ENCODE results near the gene WDFY1. TPM values are rescaled to one million over a fixed set of nuclear protein-coding genes. Genes with fewer than 3 reads are reported as not detected.

Gene WDFY1
- total RNA-seq, 1 experiment from 2014 or later: 123 TPM

DNA sequence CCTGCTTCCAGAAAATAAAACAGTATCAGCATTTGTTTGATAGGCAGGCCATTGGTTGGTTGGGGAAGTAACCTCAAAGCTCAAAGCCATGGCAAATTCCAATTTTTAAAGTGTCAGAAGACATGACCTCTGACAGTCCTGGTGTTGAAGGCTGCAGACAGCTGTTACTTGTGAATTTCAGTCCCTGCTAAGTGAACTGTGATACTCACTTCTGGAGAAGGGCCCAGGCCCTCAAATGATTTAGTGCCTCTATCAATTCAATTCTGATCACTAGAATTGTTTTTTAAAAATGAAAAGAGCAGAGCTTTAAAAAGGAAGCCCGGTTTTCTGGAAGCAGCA is 35.2 kb upstream of the WDFY1 start:
- no peaks in the 10 kb centered on the region for H3K4me1 Mint-ChIP-seq (ENCODE audit: low read depth, unreplicated experiment)
- H3K36me3 Mint-ChIP-seq (ENCODE audit: insufficient read depth, unreplicated experiment): no peaks in the 10 kb centered on the region
- peaks cover 4% of the 10 kb centered on the region for H3K27me3 Mint-ChIP-seq (ENCODE audit: insufficient read depth, unreplicated experiment)
- H3K9me3 ChIP-seq: no peaks in the 10 kb centered on the region
- DNase-seq: no peak
- CTCF ChIA-PET: interaction anchor here (0.9 kb wide), 1 partner anchor 10 kb away, joined by 6 read pairs; no protein-coding TSS in a partner anchor
- intact Hi-C loops (cut with micrococcal nuclease; ENCODE audit: unreplicated experiment): no loop called here
- H3K27me3 ChIP-seq (replicated peaks; ENCODE audit: control insufficient read depth, insufficient read depth, low read length): no peaks in the 10 kb centered on the region
- H3K4me3 ChIP-seq (ENCODE audit: low read depth, low read length): no peak overlapping the region
- no peak overlapping the region for H3K4me3 Mint-ChIP-seq (ENCODE audit: unreplicated experiment)
- H3K9me3 Mint-ChIP-seq (ENCODE audit: unreplicated experiment): no peaks in the 10 kb centered on the region
- no peaks in the 10 kb centered on the region for H3K4me1 ChIP-seq
- TF ChIP-seq, protein P1, sequence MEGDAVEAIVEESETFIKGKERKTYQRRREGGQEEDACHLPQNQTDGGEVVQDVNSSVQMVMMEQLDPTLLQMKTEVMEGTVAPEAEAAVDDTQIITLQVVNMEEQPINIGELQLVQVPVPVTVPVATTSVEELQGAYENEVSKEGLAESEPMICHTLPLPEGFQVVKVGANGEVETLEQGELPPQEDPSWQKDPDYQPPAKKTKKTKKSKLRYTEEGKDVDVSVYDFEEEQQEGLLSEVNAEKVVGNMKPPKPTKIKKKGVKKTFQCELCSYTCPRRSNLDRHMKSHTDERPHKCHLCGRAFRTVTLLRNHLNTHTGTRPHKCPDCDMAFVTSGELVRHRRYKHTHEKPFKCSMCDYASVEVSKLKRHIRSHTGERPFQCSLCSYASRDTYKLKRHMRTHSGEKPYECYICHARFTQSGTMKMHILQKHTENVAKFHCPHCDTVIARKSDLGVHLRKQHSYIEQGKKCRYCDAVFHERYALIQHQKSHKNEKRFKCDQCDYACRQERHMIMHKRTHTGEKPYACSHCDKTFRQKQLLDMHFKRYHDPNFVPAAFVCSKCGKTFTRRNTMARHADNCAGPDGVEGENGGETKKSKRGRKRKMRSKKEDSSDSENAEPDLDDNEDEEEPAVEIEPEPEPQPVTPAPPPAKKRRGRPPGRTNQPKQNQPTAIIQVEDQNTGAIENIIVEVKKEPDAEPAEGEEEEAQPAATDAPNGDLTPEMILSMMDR (IDR thresholded peaks at IDR 0.05; ENCODE audit: insufficient read depth in 1 of 2, low read depth in 1 of 2, low read length in 1 of 2, severe bottlenecking in 1 of 2, unreplicated experiment in 1 of 2): no peak
- no TSS peak for BruUV-seq (replicated peaks)
- no peak overlapping the region for H3K27ac Mint-ChIP-seq (ENCODE audit: unreplicated experiment)
- POLR2A ChIA-PET: no interaction called here
- no peaks in the 10 kb centered on the region for H3K36me3 ChIP-seq (ENCODE audit: control insufficient read depth, insufficient read depth, low read length)

DNA sequence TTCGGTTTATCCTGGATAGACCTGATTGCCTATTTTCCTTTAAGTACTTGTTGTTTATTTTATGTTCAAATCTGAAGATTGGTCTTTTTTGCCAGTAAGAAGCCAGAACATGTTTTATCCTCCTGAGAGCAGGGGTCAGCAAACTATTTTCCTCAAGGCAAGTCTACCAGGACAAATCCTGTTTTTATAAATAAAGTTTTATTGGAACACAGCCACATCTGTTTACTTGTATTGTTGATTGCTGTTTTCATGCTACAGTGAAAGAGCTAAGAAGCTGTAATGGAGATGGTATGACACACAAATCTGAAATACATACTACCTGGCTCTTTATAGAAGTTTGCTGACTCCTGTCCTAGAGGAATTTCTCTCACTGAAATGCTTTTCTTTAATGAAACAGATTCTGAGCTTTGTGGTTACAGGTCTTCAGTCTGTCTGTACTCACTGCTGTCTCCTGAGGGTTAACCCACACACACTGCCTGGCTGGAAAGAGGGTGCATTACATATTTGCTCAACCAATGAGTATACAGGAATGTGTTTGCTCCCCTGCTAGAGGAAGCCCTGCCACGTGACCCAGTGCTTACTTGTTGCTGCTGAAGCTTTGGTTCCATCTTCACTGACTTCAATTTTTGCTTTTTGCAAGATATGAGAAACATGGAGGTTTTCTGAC is 34.7 kb upstream of the WDFY1 start:
- intact Hi-C loops (cut with micrococcal nuclease; ENCODE audit: unreplicated experiment): no loop called here
- ChIA-PET CTCF (interaction anchor here (0.9 to 1.3 kb wide), 2 partner anchors 10 to 14 kb away, joined by 3 to 6 read pairs; no protein-coding TSS in a partner anchor), POLR2A (no interaction called here)
- H3K36me3 Mint-ChIP-seq (ENCODE audit: insufficient read depth, unreplicated experiment): no peaks in the 10 kb centered on the region
- H3K4me1 Mint-ChIP-seq (ENCODE audit: low read depth, unreplicated experiment): no peaks in the 10 kb centered on the region
- no TSS peak for BruUV-seq (replicated peaks)
- peaks cover 4% of the 10 kb centered on the region for H3K27me3 Mint-ChIP-seq (ENCODE audit: insufficient read depth, unreplicated experiment)
- no peaks in the 10 kb centered on the region for H3K9me3 ChIP-seq
- no peaks in the 10 kb centered on the region for H3K9me3 Mint-ChIP-seq (ENCODE audit: unreplicated experiment)
- no peak overlapping the region for H3K4me3 ChIP-seq (ENCODE audit: low read depth, low read length)
- no peak overlapping the region for H3K27ac Mint-ChIP-seq (ENCODE audit: unreplicated experiment)
- no peak for DNase-seq
- H3K4me1 ChIP-seq: no peaks in the 10 kb centered on the region
- no peaks in the 10 kb centered on the region for H3K27me3 ChIP-seq (replicated peaks; ENCODE audit: control insufficient read depth, insufficient read depth, low read length)
- no peak overlapping the region for H3K4me3 Mint-ChIP-seq (ENCODE audit: unreplicated experiment)
- no peaks in the 10 kb centered on the region for H3K36me3 ChIP-seq (ENCODE audit: control insufficient read depth, insufficient read depth, low read length)
- TF ChIP-seq, protein P1 (IDR thresholded peaks at IDR 0.05; ENCODE audit: insufficient read depth in 1 of 2, low read depth in 1 of 2, low read length in 1 of 2, severe bottlenecking in 1 of 2, unreplicated experiment in 1 of 2): no peak

DNA sequence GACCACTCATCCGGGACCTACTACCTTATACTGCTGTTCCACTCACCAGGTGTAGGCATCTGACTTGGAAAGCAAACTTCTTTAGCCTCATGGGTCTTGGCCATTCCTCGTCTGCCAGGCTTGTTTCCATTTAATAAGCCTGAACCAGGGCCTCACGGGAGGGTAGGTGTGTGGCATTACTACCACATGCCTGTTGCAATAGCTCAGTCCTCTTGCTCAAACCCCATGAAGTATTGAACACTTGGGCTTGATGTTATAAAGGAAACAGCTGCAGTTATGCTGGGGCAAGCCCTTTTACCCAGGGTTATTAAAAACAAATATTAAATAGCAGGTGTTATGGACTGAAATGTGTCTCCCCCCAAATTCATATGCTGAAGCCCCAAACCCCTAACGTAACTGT is 33.3 kb upstream of the WDFY1 start:
- ChIA-PET CTCF (no interaction called here), POLR2A (no interaction called here)
- Histone ChIP-seq H3K27me3 (replicated peaks; ENCODE audit: control insufficient read depth, insufficient read depth, low read length) (no peaks in the 10 kb centered on the region), H3K4me3 (ENCODE audit: low read depth, low read length) (no peak overlapping the region), H3K36me3 (ENCODE audit: control insufficient read depth, insufficient read depth, low read length) (no peaks in the 10 kb centered on the region), H3K4me1 (no peaks in the 10 kb centered on the region), H3K9me3 (no peaks in the 10 kb centered on the region)
- H3K4me1 Mint-ChIP-seq (ENCODE audit: low read depth, unreplicated experiment): no peaks in the 10 kb centered on the region
- H3K36me3 Mint-ChIP-seq (ENCODE audit: insufficient read depth, unreplicated experiment): no peaks in the 10 kb centered on the region
- no TSS peak for BruUV-seq (replicated peaks)
- H3K27me3 Mint-ChIP-seq (ENCODE audit: insufficient read depth, unreplicated experiment): no peaks in the 10 kb centered on the region
- TF ChIP-seq, protein P1 (IDR thresholded peaks at IDR 0.05; ENCODE audit: insufficient read depth in 1 of 2, low read depth in 1 of 2, low read length in 1 of 2, severe bottlenecking in 1 of 2, unreplicated experiment in 1 of 2): no peak
- DNase-seq: no peak
- no peak overlapping the region for H3K4me3 Mint-ChIP-seq (ENCODE audit: unreplicated experiment)
- intact Hi-C loops (cut with micrococcal nuclease; ENCODE audit: unreplicated experiment): no loop called here
- no peak overlapping the region for H3K27ac Mint-ChIP-seq (ENCODE audit: unreplicated experiment)
- no peaks in the 10 kb centered on the region for H3K9me3 Mint-ChIP-seq (ENCODE audit: unreplicated experiment)

All from Caco-2 (cell line).